Suppressor macrophage treated with lipopolysaccharide for 4 hours (primary cell): ENCODE results near the gene CHMP2A.

Experiments used
- DNase-seq: peaks from one replicate; pipeline ENCODE4 v3.0.0-alpha.2; 2020

CHMP2A gene

DNA sequence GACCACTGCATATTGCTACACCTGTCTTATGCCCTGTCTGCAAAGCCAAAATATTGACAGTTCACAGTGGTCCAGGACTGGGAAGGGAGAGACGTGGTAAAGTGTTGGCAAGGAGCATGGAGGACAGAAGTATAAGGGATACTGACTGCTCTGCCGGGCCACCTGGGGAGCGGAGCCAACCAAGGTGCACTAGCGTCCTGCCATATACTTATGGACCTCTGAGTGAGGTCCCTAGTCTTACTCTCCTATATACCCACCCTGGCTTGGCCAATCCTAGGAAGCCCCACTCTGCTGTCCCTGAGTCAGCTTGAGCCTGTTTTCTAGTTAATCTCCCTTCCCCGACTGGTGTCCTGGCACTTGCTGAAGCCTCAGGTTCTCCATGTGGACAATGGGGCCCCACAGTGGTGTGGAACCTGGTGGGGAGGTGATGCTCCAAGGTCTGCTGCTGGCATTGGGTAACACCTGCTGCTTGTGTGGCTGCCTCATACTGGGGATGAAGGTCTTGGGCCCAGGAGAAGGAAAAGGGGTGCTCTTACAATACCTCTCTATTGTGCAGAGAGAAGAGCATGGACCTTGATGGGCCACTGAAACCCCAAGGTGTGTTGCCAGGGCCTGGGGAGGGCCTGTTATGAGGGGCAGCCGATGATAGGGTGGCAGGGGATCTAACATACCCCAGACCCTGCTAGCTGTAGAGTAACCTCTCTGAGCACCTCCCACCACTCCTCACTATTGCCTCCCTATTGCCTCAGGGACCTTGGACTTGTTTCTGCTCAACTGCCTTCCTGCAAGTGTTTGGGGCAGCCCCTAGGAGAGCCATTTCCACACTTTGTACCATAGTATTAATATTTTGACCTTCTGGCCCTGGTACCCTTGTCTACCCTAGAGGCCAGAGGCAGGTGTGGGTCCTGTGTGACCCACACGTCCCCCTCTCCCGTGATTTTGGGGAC, 17.8 kb downstream of the CHMP2A start:
- no peak for DNase-seq

DNA sequence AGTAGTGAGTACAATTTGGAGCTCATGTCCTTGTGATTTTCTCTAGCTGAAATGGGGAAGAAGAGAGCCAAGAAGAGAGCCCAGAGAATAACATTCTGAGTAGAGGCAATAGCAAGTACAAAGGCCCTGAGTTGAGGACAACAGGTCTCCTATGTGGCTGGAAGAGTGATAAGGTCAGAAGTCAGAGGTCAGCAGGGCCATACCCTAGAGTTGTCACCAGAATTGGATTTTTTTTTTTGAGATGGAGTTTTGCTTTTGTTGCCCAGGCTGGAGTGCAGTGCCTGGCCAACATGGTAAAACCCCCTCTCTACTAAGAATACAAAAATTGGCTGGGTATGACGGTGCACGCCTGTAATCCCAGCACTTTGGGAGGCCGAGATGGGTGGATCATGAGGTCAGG, 19.0 kb downstream of the CHMP2A start:
- no peak for DNase-seq

- no peak for DNase-seq
These were observed 23.7 kb downstream of the CHMP2A start for GRCh38 chr19:58531034-58531840.

GRCh38 chr19:58529405-58529804, 25.5 kb downstream of the CHMP2A start:
- no peak for DNase-seq

GRCh38 chr19:58522709-58523108, 32.2 kb downstream of the CHMP2A start:
- DNase-seq = no peak

DNA sequence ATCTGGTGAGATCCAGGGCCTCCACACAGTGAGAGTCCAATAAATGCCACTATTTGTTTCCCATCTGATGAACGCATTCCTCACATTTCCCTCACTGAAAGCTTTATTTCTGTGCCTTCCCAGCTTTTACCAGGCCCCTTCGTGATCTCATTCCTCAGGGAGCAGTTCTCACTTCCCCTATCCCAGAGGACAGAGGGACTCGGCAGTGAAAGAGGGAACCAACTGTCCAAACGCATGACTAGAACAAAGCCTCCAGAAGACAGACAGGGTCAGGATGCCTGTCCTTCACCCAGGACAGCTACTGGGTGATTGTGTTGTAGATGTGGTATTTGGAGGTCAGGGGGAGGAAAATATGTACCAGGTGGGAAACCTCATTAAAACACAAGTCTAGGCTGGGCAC, 33.3 kb downstream of the CHMP2A start:
- peak; percentile 31 for DNase-seq

DNA sequence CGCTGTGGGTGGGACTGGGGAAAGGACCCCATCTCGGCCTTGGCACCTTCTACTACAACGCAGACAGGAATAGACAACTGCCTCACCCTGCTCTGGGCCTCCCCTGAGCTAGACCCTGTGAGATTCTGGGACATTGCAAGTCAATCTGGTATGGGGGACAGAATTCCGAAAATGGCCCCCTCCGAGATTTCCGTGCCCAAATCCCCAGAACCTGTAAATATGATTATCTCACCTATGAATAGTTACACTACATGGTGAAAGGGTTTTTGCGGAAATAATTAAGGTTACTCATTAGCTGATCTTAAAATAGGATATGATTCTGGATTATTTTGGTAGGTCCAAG, 34.7 kb downstream of the CHMP2A start:
- no peak for DNase-seq

- DNase-seq = peak; percentile 94
These were observed 35.3 kb downstream of the CHMP2A start, which contains the start of gene ZBTB45 for GRCh38 chr19:58519355-58520256. Gene ZBTB45, minus strand, starts transcription at chr19:58519810. Its CDS starts 2,137 bp downstream, at chr19:58517673.

GRCh38 chr19:58519087-58519354, 35.9 kb downstream of the CHMP2A start:
- DNase-seq = peak; percentile 63

GRCh38 chr19:58518256-58519086, 36.4 kb downstream of the CHMP2A start:
- DNase-seq = peak; percentile 51

DNA sequence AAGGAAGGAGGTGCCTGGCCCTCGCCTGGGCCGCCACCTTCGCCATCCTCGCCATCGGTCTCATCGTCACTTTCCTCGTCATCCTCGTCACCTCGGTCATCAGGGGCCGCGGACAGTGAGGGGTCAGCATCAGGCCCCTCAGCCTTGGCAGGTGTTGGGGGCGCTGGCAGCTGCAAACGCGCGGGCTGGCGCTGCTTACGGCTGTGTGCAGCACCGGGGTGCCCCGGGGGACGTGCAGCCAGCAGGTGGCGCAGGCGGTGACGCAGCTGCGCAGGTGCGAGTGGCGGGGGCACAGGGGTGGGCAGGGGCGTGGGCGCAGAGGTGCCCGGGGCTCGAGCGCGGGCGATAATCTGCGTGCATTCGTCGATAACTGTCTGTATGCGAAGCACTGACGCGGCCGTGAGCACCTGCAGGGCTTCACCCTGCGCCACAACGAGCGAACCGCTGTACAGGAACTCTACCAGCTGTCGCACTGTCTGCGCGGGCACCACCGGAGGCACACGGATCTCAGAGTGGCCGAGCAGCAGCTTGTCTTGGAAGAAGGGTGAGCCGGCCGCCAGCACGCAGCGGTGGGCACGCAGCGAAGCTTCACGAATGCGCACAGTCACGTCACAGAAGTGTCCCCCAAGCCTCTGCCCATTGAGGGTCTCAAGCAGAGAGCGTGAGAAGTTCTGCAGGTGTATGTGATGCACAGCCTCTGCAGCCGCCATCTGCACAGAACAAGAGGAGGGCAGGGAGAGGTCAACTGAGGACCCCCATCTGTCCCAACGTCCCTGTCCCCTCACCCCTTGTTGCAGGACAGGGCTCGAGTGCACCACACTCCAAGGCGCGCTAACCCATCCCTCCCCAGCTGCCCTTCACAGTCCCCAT, 37.7 kb downstream of the CHMP2A start:
- DNase-seq = no peak

DNA sequence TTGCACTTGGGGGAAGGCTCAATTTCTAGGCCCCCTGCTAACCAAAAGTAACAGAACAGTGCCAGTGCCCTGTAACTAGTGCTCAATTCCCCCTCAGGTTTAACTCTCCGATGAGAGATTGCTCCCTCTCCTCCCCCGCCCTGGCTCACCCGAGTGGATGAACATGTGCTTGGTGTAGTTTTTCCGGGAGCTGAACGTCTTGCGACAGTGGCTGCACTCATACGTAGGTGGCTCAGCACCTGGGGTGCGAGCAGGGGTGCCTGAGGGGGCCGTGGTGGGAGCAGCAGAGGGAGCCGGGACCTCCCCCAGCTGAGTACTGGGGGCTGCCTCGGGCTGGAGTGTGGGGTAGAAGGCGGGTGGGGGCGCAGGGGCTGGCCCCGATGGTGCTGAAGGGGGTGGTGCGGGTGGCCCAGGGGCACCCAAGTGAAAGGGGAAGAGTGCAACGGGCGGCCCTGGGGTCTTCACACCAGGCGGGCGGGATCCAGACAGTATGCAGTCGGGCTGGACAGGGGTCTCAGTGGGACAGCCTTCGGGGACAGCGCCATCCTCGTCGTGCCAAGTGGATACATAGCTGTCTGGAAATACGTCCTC, 38.6 kb downstream of the CHMP2A start:
- no peak for DNase-seq

DNA sequence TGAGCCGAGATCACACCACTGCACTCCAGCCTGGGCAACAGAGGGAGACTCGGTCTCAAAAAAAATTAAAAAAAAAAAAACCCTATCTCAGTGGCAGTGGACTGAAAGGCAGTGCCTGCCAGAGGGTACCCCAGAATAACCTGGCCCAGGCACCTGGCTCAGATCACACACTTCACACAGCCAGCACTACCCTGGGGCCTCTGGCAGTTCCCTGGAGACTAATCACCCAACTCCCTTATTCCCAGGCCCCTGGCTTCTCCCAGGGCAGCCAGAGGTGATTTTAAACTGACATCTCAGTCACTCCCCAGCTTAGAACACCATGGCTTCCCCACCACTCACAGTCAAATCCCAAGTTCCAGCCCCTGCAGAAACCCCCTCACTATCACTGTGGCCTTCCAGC, 39.6 kb downstream of the CHMP2A start:
- no peak for DNase-seq

DNA sequence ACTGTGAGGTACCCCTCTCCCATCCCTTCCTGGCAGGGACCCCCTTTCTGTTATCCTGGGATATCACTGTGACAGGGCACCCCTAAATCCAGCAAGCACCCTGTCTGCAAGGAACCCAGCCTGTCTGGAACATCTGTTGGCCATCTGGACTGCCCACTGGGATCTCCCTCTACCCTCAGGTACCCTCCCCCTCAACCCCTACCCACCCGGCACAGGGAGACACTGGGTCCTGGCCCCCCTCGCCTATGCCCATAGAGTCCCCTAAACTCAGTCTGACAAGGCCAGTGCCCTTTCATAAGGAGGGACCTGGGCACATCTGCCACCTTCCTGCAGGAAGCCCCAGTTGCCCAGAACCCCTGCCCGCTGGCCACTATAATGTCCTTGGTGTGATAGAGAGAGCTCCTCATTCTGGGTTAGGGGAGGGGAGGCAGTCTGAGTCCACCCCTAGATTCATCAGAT, 40.3 kb downstream of the CHMP2A start:
- DNase-seq = no peak

- peak; percentile 97 for DNase-seq
These were observed 41.0 kb downstream of the CHMP2A start for GRCh38 chr19:58513694-58514563.

- no peak for DNase-seq
These were observed 41.7 kb downstream of the CHMP2A start for GRCh38 chr19:58513213-58513693.

GRCh38 chr19:58511353-58512208, 43.3 kb downstream of the CHMP2A start, which contains the start of gene SLC27A5:
Gene SLC27A5, minus strand, starts transcription at chr19:58511992. Its CDS starts 37 bp downstream, at chr19:58511955.
- DNase-seq = no peak
